Left cardiac atrium (tissue), 4 donors: ENCODE results near the gene UNC13D. TPM values are rescaled to one million over a fixed set of nuclear protein-coding genes. Genes with fewer than 3 reads are reported as not detected.
"Not testable (repeated sequence)": the region's sequence is repeated elsewhere in the genome, so short reads cannot be mapped to it uniquely, and the experiment has no call there.

ENCODE experiments used
- ATAC-seq, 2 donors: fragments of 200-7000 bp; cut with Tn5 transposase; one replicate each; pipeline ENCODE4 v1.9.1; 2020; ENCODE audit warnings: mild to moderate bottlenecking in 2 of 2, moderate library complexity in 2 of 2
- DNase-seq: peaks from one replicate; pipeline ENCODE4 v3.0.0-alpha.2; 2020
- intact Hi-C, 2 donors: fragments of 100-400 bp; cut with DNase I; formaldehyde crosslinking; loops; one replicate each; pipeline versions ENCODE4 v1.14.1 to v1.15.1; 2022 to 2023
- microRNA-seq, 2 donors: library from miRNA; unstranded; fragments of <30 nt; microRNA quantifications; one replicate each; pipeline ENCODE4 v1.2.0, GENCODE V29; 2020
- total RNA-seq, 2 donors: library from RNA; stranded (reverse); fragmentation: NEBNext Ultra II Directional; extraction: Animal tissue kit (Norgen Biotek cat#: 25700); gene quantifications; one replicate each; pipeline ENCODE4 v1.2.1, GENCODE V29; 2021
- donor health status: DM: no; HTN: yes; CAD: no.
- donor health status: DM: no; HTN: yes; CAD: no; lungs with severe emphysema.
- donor health status: DM: yes; HTN: yes; CAD: no.
- donor health status: Dilated cardiomyopathy.

The UNC13D gene
- total RNA-seq, 2 donors from 2014 or later: 22.1 to 34.0 TPM

DNA sequence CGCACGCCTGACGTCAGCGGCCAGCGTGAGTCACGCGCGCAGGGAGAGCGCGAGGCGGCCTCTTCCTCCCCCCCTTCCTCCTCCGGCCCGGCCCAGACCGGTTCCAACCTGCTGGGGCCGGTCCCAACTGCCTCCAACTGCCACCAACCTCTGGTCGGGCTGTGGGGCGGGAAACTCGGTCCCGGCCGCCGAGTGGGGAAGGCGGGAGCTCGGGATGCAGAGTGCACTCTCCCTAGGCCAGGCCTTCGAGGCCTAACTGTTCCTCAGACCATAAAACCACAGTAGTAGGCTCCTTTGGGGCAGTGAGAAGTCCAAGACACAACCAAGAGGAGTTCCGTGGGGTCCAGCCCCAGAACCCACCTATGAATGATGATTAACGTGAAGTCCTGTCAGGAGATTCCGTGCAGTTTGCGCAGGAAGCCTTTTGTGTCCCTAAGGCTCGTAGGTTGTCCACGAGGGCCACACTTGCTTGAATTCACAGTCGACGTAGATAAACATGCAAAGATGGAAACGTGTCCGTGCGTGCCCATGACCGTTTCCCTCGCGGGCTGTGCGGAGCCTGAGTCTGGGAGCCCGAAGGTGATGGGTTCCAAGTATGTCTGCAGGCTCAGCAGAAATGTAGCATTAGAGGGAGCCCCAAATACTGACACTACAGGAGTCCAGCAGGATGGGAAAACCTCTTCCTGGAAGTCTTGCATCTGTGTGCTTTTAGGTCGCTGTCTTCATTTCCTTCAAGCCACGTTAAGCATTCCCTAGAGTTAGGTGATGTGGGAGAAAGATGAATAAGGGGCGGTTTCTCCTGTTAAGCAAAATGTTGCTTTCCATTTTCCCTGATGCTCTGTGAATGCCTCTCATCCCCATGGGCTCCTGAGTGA lies 59.0 kb downstream of the UNC13D start:
- DNase-seq (peak; percentile 90), ATAC-seq (peak; percentile 94)
- intact Hi-C loops: loop anchor here in 1 of 2 donors (2.0 kb wide), 1 partner anchor 70 kb away; the partner anchor contains the start of gene WBP2

DNA sequence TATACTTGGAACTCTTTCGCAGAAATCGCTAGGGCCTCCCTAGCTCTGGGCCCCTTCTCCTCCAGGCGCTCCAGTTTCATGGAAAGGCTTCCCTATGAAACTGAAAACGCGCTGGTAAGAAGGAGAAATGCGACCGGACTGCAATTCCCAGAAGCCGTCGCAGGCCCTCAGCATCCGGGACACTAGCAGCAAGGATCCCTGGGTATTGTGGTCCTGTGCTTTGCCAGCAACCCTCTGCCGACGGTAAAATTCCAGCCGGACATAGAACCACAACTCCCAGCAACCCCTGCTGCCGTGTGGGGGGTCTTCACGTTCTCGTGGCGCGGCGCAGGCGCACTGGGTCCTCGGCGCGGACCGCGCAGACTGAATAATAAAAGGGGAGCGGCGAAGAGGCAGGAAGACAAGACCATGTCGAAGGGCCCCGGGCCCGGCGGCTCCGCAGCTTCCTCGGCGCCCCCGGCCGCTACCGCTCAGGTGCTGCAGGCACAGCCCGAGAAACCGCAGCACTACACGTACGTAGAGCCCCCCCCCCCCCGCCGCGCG lies 59.7 kb downstream of the UNC13D start, which contains the start of gene UNK:
Gene UNK (plus strand): TSS at position 334 of the 543 bp plus-strand sequence. CDS start 75 bp downstream, at position 409.
- peak; percentile 97 for DNase-seq
- intact Hi-C loops: loop anchor here in 1 of 2 donors (2.0 kb wide), 1 partner anchor 70 kb away; the partner anchor contains the start of gene WBP2
- peak; percentile 92 to 95 for ATAC-seq

DNA sequence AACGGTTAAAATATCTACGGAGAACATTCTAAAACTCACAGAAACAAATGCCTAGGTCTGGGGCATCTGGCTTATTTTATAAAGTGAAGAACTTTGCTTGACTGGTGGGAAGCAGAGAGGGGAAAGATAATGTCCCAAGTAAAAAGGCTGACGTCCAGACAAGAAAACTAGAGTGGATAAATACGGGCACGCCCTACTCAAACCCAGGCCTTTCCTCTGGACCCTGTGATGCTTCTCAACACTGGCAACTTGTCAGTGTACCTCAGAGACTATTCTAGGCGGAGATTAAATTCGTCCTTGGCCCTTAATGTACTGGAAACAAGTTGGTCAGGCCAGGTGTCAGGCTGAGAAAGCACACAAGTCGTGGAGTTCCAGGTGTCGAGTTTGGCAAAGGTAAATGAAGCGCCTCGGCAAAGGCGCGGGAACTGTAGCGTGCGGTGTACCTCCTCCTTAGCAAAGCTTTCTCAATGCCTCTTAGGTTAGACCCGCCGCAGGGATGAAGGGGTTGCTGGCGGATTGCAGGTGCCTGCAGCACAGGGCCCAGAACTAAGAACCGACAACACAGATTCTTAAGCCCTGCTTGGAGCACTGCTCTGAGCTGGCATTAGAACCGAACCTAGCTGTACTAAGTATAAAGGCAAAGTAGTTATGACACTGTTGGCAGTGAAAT lies 60.3 kb downstream of the UNC13D start:
- DNase-seq: peak; percentile 38
- ATAC-seq: peak; percentile 0
- intact Hi-C loops: loop anchor here in 1 of 2 donors (2.0 kb wide), 1 partner anchor 71 kb away; the partner anchor contains the start of gene WBP2

DNA sequence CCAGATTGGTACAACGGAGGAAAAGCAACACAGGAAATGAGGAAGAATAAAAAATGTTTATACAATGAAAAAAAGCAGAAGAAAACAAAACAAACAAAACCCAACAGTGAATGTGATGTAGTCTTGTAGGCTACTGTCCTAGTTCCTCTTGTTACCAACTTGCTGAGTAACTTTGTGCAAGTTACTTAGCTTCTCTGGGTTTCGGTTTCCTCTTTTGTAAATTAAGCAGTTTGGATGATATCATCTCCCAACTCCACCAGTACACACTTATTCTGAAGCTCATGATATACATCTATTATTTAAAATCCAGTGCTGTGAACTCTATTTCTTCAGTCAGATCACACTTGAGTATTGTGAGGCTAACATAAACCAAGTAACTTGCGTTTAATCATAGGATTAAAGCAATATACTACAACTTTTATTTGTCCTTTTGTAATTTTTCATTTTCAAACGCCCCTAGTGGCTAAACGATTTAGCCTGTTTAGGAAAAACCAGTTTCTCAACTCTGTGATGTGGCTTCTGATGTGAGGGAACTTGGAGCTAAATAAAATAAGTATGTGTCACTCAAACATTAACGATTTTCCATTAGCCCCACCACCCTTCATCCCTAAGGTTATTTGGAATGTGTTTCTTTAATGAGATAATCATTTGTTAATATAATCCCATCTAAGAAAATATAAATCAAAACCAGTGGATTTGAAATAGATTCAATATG lies 61.0 kb downstream of the UNC13D start:
- ATAC-seq: no peak
- intact Hi-C loops: no loop called here
- DNase-seq: no peak

DNA sequence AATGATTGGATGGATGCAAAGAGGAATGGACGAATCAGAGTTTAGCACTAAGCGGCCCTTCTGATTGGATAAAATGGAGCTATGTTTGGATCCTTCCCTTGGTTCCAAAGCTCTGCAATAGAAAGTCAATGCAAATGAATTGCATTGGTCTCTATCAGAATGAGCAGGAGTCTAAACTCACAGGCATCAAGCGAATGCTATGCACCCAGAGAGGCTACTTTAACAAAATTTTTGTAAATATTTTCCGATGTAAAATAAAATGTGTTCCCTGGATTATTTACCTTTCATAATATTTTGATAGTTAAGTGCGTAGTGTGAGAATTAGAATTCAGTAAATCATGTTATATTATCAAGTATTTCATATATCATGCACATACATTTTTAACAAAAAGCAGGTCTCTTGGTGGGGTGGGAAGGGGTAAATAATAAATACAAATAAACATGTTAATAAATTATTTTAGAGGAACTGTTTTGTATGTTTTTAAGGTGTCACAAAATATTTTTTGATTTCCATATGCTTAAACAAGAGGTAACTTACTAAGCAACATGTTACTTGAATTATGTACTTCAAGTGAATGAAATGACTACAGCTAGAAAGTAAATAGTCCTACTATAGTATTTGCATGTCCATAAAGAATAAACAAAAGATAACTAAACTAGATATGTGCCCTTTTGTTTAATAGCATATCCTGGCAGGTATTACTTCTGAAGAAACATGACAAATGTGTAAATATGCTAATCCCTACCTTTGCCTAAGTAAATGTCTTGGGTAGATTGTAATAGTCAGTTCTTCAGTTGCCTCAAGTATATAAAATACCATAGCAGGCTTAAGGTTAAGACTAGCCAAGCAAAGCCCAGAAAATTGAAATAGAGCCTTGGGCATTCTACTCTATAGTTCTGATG lies 64.0 kb downstream of the UNC13D start:
- DNase-seq (no peak), ATAC-seq (no peak)
- intact Hi-C loops: loop anchor here in 1 of 2 donors (10.0 kb wide), 1 partner anchor 65 kb away; the partner anchor contains the start of gene UNC13D

DNA sequence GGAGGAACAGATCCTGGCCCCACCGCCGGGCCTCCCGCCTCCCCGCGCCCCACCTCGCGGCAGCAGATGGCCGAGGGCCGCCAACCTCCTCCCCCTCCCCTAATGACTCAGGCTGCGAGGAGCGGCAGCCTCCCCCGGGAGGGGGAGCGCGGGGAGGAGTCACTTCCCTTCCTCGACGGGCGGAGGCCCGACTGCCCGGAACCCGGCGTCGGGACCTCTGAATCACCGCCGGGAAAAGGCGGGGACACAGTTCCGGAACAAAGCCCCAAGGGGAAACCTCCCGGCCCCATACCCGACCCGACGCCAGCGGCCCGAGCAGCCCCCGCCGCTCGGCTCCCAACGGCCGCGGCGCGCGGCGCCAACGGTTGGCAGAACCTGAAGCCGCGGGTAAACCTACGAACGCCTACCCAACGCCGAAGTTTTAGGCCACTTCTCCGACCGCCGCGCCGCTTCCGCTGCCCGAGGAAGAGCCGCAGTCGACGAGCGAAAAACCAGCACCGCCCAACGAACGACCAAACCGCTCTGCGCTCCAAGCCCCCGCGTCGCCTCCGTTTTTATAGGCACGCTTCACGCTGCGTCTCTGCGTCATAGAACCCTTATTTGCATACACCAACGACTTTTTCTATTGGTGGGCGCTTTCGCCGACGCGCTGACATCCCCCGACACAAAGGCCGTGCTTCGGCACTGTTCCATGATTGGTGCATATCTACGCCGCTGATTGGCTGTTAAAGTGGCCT lies 64.8 kb downstream of the UNC13D start:
- intact Hi-C loops: loop anchor here in 1 of 2 donors (10.0 kb wide), 1 partner anchor 65 kb away; the partner anchor contains the start of gene UNC13D
- peak; percentile 80 to 87 for ATAC-seq

DNA sequence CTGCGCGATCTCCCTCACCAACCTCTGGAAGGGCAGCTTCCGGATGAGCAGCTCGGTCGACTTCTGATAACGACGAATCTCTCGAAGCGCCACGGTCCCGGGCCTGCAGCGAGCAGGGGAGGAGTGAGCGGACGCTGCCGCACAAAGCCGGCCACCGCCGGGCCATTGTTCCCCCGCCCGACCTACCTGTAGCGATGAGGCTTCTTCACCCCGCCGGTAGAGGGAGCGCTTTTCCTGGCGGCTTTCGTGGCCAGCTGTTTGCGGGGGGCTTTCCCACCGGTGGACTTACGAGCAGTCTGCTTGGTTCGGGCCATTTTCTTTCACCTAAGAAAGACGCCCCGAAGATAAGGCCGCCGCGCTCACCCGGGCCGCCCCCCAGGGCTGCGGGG lies 65.3 kb downstream of the UNC13D start:
- ATAC-seq (peak in 1 of 2 donors; percentile 2), DNase-seq (peak; percentile 31)
- intact Hi-C loops: loop anchor here in 1 of 2 donors (10.0 kb wide), 1 partner anchor 66 kb away; the partner anchor contains the start of gene UNC13D

More for the DNA sequence above, 64.8 kb downstream of the UNC13D start:
- peak; percentile 97 for DNase-seq

DNA sequence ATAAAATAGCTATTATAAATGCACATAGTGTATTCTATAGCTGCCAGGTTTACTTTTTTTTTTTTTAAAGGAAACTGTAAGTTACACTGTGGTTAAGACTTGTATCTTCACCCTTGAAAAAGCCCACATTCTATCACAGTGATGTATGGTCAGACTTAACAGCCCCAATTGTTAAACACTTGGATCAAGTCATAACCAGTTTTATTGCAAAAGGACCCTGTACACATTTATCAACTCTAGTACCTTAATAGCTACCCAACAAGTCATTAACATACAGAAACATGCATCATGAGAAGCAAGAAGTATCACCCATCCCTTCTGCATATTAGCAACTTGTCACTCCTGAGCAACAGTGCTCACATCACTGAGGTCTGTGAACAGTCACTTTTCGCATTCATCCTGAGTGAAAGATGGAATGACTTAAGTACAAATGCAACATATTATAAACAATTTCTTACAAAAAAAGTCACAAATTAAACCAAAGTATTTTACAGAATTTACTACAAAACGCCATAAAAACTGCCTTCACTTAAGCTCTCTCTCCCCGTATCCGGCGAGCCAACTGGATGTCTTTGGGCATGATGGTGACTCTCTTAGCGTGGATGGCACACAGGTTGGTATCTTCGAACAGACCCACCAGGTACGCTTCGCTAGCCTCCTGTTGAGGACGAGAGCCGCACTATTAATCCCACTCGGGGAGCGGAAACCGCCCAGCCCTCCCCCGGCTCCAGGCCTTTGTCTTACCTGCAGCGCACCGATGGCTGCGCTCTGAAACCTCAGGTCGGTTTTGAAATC lies 65.9 kb downstream of the UNC13D start:
- ATAC-seq, DNase-seq: not testable (repeated sequence)
- intact Hi-C loops: loop anchor here in 1 of 2 donors (10.0 kb wide), 1 partner anchor 67 kb away; the partner anchor contains the start of gene UNC13D

DNA sequence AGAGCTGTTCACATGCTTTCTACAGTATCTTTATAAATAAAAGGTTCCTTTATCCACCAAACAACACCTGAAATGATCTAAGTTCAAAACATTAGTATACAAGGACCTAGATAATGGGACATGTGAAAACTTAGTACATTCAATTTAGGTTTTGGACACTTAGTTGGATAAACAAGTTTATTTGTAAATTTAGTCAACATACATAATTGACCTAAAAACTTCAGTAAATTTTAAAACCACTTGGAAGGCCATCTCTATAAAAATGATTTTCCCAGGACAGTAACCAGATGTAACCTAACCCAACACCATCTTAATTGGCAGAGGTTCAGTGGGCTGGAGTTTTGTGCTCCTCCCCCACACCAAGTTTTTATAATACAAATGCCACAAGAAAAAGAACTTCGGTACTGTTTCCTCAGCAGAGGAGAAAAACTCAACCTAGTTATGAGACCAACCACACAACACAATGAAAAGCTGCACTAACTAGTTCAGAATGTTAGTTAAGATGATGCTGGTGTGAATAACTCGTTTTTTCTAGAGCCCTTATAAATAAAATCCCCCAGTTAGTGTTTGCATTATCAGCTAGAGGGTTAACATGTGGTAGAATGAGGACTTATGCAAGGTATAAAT lies 66.8 kb downstream of the UNC13D start:
- intact Hi-C loops: loop anchor here in 1 of 2 donors (10.0 kb wide), 1 partner anchor 67 kb away; the partner anchor contains the start of gene UNC13D
- no peak for DNase-seq
- ATAC-seq: no peak

Small RNA genes lying within 50 kb of the gene (microRNA-seq; reads per million reads assigned to microRNA genes)
- 0.27 to 0.40 reads per million in 2 donors for gene MIR4738

Other genes starting within 250 kb of the UNC13D start
- gene SMIM5, start 211.0 kb downstream of the UNC13D start, total RNA-seq: 10 to 100 TPM in 1 of 2 donors, 1 to 10 TPM in 1; 8.6 to 11.4 TPM
- gene RECQL5, start 177.2 kb downstream of the UNC13D start, total RNA-seq: 10 to 100 TPM; 11.3 to 15.5 TPM
- gene SAP30BP, start 177.1 kb downstream of the UNC13D start, total RNA-seq: 10 to 100 TPM; 47.2 to 59.6 TPM
- gene ITGB4, start 122.9 kb downstream of the UNC13D start, total RNA-seq: 10 to 100 TPM; 18.9 to 26.9 TPM
- 10 to 100 TPM; 22.0 to 22.9 TPM for gene GALK1, start 79.2 kb downstream of the UNC13D start, total RNA-seq
- 10 to 100 TPM; 15.8 to 17.8 TPM for gene UNK, start 59.6 kb downstream of the UNC13D start, total RNA-seq
- 100 to 1,000 TPM; 106 to 122 TPM for gene WBP2, start 10.9 kb upstream of the UNC13D start, total RNA-seq
- 10 to 100 TPM; 22.9 to 25.3 TPM for gene TRIM47, start 34.2 kb upstream of the UNC13D start, total RNA-seq
- gene TRIM65, start 52.5 kb upstream of the UNC13D start, total RNA-seq: 1 to 10 TPM; 8.4 to 9.9 TPM
- 10 to 100 TPM; 73.7 to 83.4 TPM for gene MRPL38, start 60.5 kb upstream of the UNC13D start, total RNA-seq
- 1 to 10 TPM; 3.0 to 4.7 TPM for gene FBF1, start 96.6 kb upstream of the UNC13D start, total RNA-seq
- 10 to 100 TPM; 57.8 to 62.0 TPM for gene ACOX1, start 134.8 kb upstream of the UNC13D start, total RNA-seq
- gene TEN1, start 134.8 kb upstream of the UNC13D start, total RNA-seq: 10 to 100 TPM; 10.2 to 12.2 TPM
- gene CDK3, start 156.5 kb upstream of the UNC13D start, total RNA-seq: 1 to 10 TPM; 3.5 to 3.9 TPM
- gene EVPL, start 182.9 kb upstream of the UNC13D start, total RNA-seq: under 1 TPM; 0.29 to 0.39 TPM
- gene SRP68, start 228.1 kb upstream of the UNC13D start, total RNA-seq: 10 to 100 TPM; 51.1 to 60.1 TPM
- not detected for gene GALR2, start 230.4 kb upstream of the UNC13D start, total RNA-seq
- gene ZACN, start 234.8 kb upstream of the UNC13D start, total RNA-seq: not detected